GM23248 (cell line): Measurements from ENCODE around the gene KMT2B.

Experiments
- EZH2 ChIP-seq: fragments of 200-600 bp; sonication (generic); IDR thresholded peaks from 2 replicates; pipeline ENCODE4 v1.6.1; 2018; ENCODE audit warnings: antibody characterized with exemption, mild to moderate bottlenecking; ENCODE audit not compliant: insufficient read depth, poor library complexity, severe bottlenecking
- EZH2phosphoT487 ChIP-seq: fragments of 200-600 bp; sonication (generic); IDR thresholded peaks from 2 replicates; pipeline ENCODE4 v1.6.1; 2018; ENCODE audit warnings: antibody characterized with exemption, moderate library complexity, mild to moderate bottlenecking, low read depth; ENCODE audit not compliant: insufficient read depth

- TF ChIP-seq EZH2 (no peak), EZH2phosphoT487 (no peak)
These were observed at the start of gene KMT2B for GRCh38 chr19:35717665-35718344.
